GM19351 (cell line): ENCODE results near the gene DDX21.
"Not testable (repeated sequence)": the region's sequence is repeated elsewhere in the genome, so short reads cannot be mapped to it uniquely, and the experiment has no call there.

Source experiments
- ATAC-seq: cut with Tn5 transposase; IDR thresholded peaks from one replicate; pipeline ENCODE4 v1.9.1; 2021; ENCODE audit warnings: mild to moderate bottlenecking, moderate library complexity; ENCODE audit not compliant: unreplicated experiment

DDX21 gene

GRCh38 chr10:68987611-68988010 lies 31.6 kb downstream of the DDX21 start:
- no peak for ATAC-seq

GRCh38 chr10:68988530-68989316 lies 32.8 kb downstream of the DDX21 start, which contains the start of gene KIFBP:
Gene KIFBP (plus strand): TSS chr10:68988803. CDS start chr10:68988833, 30 bp downstream.
- peak; percentile 73 for ATAC-seq

DNA sequence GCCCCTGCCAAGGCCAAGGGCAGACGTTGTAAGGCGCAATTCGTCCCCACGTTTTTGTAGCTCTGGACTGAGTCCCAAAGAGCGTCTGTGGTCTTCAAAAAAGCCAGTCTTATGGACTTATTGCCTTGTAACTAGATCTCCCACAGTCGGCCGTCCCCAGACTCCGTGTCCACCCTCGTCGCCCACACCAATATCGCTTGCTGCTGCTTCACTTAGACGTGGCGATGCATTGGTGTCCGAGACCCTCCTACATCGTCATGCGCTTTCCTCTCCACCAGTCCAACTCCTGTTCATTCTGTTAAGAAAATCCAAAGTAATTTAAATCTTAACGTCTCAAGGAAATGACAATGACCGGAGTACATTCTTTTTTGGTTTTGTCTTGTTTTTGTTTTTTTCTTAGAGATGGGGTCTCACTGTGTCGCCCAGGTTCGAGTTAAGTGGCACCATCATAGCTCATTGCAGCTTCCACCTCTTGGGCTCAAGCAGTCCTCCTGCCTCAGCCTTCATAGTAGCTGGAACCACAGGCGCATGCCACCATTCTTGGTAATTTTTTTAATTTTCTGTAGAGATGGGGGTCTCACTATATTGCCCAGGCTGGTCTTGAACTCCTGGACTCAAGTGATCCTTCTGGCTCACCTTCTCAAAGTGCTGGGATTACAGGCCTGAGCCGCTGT lies 33.5 kb downstream of the DDX21 start:
- ATAC-seq, result no peak

DNA sequence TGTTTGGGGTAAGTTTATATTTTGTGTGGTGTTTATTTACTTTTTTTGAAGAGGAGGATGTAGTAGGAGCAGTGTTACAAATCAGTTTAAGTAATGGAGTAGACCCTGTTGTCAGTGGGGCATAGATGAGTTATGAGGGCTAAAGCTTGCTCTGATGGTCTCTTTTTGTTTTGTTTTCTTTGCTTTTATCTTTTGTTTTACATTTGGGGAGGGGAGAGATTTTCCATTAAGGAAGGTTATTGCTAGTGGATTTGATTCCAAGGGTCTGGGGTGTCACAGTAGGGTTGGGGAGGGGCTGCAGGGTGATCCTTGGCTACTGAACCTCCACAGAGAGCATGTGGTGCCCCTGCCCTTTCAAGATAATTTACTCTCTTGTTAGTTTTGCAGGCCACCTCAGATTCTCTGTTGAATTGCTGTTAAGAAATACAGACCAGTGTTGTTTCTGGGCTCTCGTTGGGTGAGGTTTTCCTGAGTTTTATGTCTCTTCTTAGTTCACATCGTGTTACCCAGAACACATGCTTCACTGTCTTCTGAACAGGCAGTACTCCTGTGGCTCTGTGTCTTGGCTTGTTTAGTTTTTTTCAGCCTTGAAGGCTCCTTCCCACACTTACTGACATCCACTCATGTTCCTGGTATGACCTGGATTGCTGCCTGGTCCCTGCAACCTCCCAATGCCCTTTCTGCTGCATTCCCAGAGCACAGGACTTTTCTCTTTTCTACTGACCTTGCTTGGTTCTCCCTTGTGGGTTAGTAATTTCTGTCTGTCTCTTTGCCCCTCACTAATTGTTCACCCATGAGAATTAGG lies 36.9 kb downstream of the DDX21 start:
- ATAC-seq, result no peak

GRCh38 chr10:68997211-68997610 lies 41.2 kb downstream of the DDX21 start:
- ATAC-seq, result no peak

- no peak for ATAC-seq
Observed at GRCh38 chr10:69004821-69005220, 48.9 kb downstream of the DDX21 start.

DNA sequence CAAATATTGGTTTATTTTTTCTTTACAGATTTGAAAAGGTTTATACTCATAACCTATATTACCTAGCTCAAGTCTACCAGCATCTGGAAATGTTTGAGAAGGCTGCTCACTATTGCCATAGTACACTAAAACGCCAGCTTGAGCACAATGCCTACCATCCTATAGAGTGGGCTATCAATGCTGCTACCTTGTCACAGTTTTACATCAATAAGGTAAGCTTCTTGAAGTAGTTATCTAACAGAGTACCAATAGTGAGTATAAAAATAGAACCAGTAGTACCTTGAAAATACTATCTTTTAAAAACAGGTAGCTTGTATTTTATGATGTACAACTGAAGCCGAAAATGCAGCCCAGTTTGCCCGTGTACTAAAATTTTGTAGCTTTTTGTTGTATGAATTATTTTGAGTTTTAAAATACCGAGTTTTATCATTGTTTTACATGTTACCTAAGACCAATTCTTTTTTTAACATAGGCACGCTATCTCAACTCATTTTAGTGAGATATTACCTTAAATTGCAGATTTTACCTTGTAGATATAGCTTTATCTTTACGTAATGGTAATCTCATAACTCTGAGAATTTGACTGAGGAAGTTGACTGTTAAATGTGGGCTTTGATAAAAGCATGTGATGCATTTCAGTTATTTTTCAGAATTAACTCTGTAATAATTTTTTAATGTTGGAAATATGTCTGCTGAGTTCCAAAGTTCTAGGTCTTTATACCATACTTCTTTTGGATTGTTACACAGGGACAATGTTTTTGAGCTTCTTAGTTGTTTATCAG lies 49.9 kb downstream of the DDX21 start:
- ATAC-seq, result no peak

- ATAC-seq, result no peak
Observed at GRCh38 chr10:69007260-69007659, 51.3 kb downstream of the DDX21 start.

DNA sequence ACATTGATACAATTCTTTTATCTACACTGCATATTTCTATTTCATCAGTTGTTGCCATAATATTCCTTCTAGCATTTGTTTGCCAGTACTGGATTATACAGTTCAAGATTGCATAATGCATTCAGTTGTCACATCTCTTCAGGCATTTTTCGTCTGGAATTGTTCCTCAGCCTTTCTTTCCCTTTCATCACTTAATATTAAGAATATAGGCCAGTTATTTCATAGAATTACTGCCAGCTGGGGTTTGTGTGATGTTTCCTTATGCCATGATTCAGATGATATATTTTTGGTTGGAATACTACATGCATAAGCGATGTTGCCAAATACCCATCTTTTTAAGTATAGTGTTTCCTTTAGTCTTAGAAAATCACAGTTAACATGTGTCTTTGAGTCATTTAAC lies 53.4 kb downstream of the DDX21 start:
- ATAC-seq, result no peak

DNA sequence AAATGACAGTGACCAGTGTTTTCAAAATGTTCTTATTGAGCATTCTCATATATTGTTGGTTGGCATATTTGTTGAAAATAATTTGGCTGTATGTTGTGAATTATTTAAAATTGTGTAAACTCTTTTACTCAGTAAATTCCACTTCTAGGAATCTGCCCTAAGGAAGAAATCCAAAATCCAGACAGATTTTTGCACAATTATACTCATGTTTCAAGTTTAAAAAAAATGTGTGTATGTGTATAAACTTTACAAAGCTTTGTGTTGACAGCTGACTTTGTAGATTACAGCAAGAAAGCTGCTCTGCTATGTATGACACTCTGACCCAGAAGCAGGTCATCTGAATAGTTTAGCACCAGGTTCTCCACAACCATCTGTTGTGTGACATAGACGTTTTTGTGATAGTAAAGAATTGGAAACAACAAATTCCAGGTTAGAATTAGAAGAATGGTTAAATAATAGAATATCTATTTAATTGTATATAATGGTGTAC lies 54.2 kb downstream of the DDX21 start:
- no peak for ATAC-seq

GRCh38 chr10:69012778-69013177 lies 56.8 kb downstream of the DDX21 start:
- ATAC-seq, result not testable (repeated sequence)

GRCh38 chr10:69014171-69014570 lies 58.2 kb downstream of the DDX21 start:
- no peak for ATAC-seq

- ATAC-seq, result no peak
Observed at GRCh38 chr10:69018613-69019012, 62.6 kb downstream of the DDX21 start.

GRCh38 chr10:69022611-69023010 lies 66.6 kb downstream of the DDX21 start:
- no peak for ATAC-seq

DNA sequence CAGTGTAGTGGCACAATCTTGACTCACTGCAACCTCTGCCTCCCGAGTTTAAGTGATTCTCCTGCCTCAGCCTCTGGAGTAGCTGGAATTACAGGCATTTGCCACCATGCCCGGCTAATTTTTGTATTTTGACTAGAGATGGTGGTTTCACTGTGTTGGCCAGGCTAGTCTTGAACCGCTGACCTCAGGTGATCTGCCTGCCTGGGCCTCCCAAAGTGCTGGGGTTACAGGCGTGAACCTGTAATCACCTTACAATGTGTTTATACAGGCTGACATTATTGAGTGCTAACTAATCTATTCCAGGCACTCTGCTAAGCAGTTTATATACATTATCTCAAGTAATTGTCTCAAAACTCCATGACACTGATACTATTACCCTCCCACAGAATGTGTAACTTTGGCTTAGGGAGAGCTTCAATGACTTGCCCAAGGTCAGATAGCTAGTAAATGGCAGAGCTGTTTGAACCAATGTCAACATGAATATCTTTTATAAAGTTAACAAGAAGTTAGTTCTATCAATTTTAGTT lies 69.5 kb downstream of the DDX21 start:
- ATAC-seq, result no peak

DNA sequence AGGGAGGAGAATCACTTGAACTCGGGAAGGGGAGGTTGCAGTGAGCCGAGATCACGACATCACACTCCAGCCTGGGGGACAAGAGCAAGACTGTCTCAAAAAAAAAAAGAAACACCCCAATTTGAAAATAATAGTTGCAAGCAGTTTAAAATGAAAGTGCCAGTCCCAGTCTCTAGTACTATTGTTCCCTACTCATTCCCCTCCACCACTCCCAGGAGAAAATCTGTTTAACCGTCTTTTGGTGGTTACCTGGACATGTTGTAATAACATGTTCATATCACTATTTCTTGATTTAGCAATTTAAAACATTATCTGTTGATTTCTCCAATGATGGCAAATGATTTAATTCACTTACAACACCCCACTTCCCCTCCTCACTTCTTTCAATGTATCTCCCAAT lies 77.3 kb downstream of the DDX21 start:
- no peak for ATAC-seq
